H9 (cell line): ENCODE results near the gene FBXO41. TPM values are rescaled to one million over a fixed set of nuclear protein-coding genes. Genes with fewer than 3 reads are reported as not detected.

Experiments
- DNase-seq: peaks from one replicate; pipeline ENCODE4 v3.0.0-alpha.2; 2017
- H2AFZ ChIP-seq: one replicate; pipeline ENCODE4 v1.6.1; 2013; ENCODE audit warnings: mild to moderate bottlenecking, low read length, control low read depth, moderate library complexity
- H2AK5ac ChIP-seq: 2 replicates; pipeline ENCODE4 v1.6.1; 2013; ENCODE audit warnings: low read length, control low read depth, mixed read lengths; ENCODE audit not compliant: insufficient read length
- H2BK120ac ChIP-seq: one replicate; pipeline ENCODE4 v1.6.1; 2013; ENCODE audit warnings: low read depth, mild to moderate bottlenecking, low read length, control low read depth, inconsistent platforms; ENCODE audit not compliant: poor library complexity, severe bottlenecking
- H2BK12ac ChIP-seq: 2 replicates; pipeline ENCODE4 v1.6.1; 2013; ENCODE audit warnings: low read length, control low read depth, mixed read lengths, low read depth; ENCODE audit not compliant: insufficient read length
- H2BK15ac ChIP-seq: 2 replicates; pipeline ENCODE4 v1.6.1; 2013; ENCODE audit warnings: low read depth, low read length, control low read depth
- H2BK20ac ChIP-seq: one replicate; pipeline ENCODE4 v1.6.1; 2013; ENCODE audit warnings: low read depth, mild to moderate bottlenecking, low read length, control low read depth, inconsistent platforms; ENCODE audit not compliant: poor library complexity, severe bottlenecking
- H2BK5ac ChIP-seq: 2 replicates; pipeline ENCODE4 v1.6.1; 2013; ENCODE audit warnings: low read length, control low read depth, mixed read lengths; ENCODE audit not compliant: insufficient read length
- H3K14ac ChIP-seq: 2 replicates; pipeline ENCODE4 v1.6.1; 2013; ENCODE audit warnings: low read length, control low read depth; ENCODE audit not compliant: insufficient read depth
- H3K18ac ChIP-seq: 2 replicates; pipeline ENCODE4 v1.6.1; 2013; ENCODE audit warnings: low read depth, mild to moderate bottlenecking, mixed read lengths, low read length, control low read depth; ENCODE audit not compliant: insufficient read length
- H3K23ac ChIP-seq: 2 replicates; pipeline ENCODE4 v1.6.1; 2013; ENCODE audit warnings: low read length, control low read depth, mixed read lengths, low read depth; ENCODE audit not compliant: insufficient read length
- H3K23me2 ChIP-seq: 2 replicates; pipeline ENCODE4 v1.6.1; 2013; ENCODE audit warnings: low read depth, mild to moderate bottlenecking, mixed read lengths, low read length, control low read depth; ENCODE audit not compliant: insufficient read length, poor library complexity, severe bottlenecking
- H3K27ac ChIP-seq: 2 replicates; pipeline ENCODE4 v1.5.1; 2013; ENCODE audit warnings: low read length, control low read depth, mixed read lengths, low read depth; ENCODE audit not compliant: insufficient read length
- H3K27me3 ChIP-seq: 2 replicates; pipeline ENCODE4 v1.6.1; 2013; ENCODE audit warnings: low read length, control low read depth, inconsistent platforms; ENCODE audit not compliant: insufficient read depth
- H3K4ac ChIP-seq: 2 replicates; pipeline ENCODE4 v1.6.1; 2013; ENCODE audit warnings: low read depth, mild to moderate bottlenecking, control low read depth, inconsistent platforms, low read length, moderate library complexity
- H3K4me1 ChIP-seq: 2 replicates; pipeline ENCODE4 v1.6.1; 2013; ENCODE audit warnings: low read length, control low read depth, inconsistent platforms; ENCODE audit not compliant: insufficient read depth
- H3K4me2 ChIP-seq: 2 replicates; pipeline ENCODE4 v1.6.1; 2013; ENCODE audit warnings: low read length, control low read depth, mixed read lengths; ENCODE audit not compliant: insufficient read length, insufficient read depth
- H3K56ac ChIP-seq: 2 replicates; pipeline ENCODE4 v1.6.1; 2013; ENCODE audit warnings: low read depth, mild to moderate bottlenecking, mixed read lengths, low read length, control low read depth; ENCODE audit not compliant: insufficient read length
- H3K79me1 ChIP-seq: 2 replicates; pipeline ENCODE4 v1.6.1; 2013; ENCODE audit warnings: low read depth, mild to moderate bottlenecking, moderate library complexity, low read length, control low read depth, inconsistent platforms; ENCODE audit not compliant: insufficient read depth, poor library complexity, severe bottlenecking
- H3K79me2 ChIP-seq: 2 replicates; pipeline ENCODE4 v1.6.1; 2013; ENCODE audit warnings: low read length, control low read depth, inconsistent platforms; ENCODE audit not compliant: insufficient read depth
- H3K9ac ChIP-seq: 2 replicates; pipeline ENCODE4 v1.6.1; 2013; ENCODE audit warnings: low read length, control low read depth, mixed read lengths; ENCODE audit not compliant: insufficient read length; ENCODE audit errors: extremely low read depth
- H3K9me3 ChIP-seq: one replicate; pipeline ENCODE4 v1.6.1; 2013; ENCODE audit warnings: low read depth, low read length, inconsistent platforms; ENCODE audit not compliant: control insufficient read depth
- H3T11ph ChIP-seq: one replicate; pipeline ENCODE4 v1.6.1; 2013; ENCODE audit warnings: mild to moderate bottlenecking, low read length, control low read depth, inconsistent platforms
- H4K20me1 ChIP-seq: one replicate; pipeline ENCODE4 v1.6.1; 2013; ENCODE audit not compliant: control insufficient read depth, insufficient read length, insufficient read depth
- H4K5ac ChIP-seq: 2 replicates; pipeline ENCODE4 v1.6.1; 2013; ENCODE audit warnings: low read depth, mild to moderate bottlenecking, mixed read lengths, low read length, control low read depth; ENCODE audit not compliant: insufficient read length
- H4K8ac ChIP-seq: replicated peaks from 2 replicates; pipeline ENCODE4 v1.6.1; 2013; ENCODE audit warnings: low read length, control low read depth, mixed read lengths, low read depth; ENCODE audit not compliant: insufficient read length
- H4K91ac ChIP-seq: 2 replicates; pipeline ENCODE4 v1.6.1; 2013; ENCODE audit warnings: low read depth, mild to moderate bottlenecking, moderate library complexity, mixed read lengths, low read length, control low read depth; ENCODE audit not compliant: insufficient read length
- H3K27ac Mint-ChIP-seq, 3 experiments: 2 replicates in 2 of 3; 3 replicates in 1 of 3; pipeline ENCODE4 v1.8.0; 2020 to 2021; ENCODE audit warnings: mixed read lengths in 3 of 3, mild to moderate bottlenecking in 1 of 3, moderate library complexity in 1 of 3
- H3K27me3 Mint-ChIP-seq: 2 replicates; pipeline ENCODE4 v1.8.0; 2021; ENCODE audit warnings: low read depth, mild to moderate bottlenecking, moderate library complexity, mixed read lengths
- H3K36me3 Mint-ChIP-seq, 3 experiments: 2 replicates in 2 of 3; 3 replicates in 1 of 3; pipeline ENCODE4 v1.8.0; 2020 to 2021; ENCODE audit warnings: low read depth in 3 of 3, mixed read lengths in 3 of 3; ENCODE audit not compliant: insufficient read depth in 1 of 3
- H3K4me1 Mint-ChIP-seq, 2 experiments: 2 replicates each; pipeline ENCODE4 v1.8.0; 2020; ENCODE audit warnings: mixed read lengths in 2 of 2
- H3K4me3 Mint-ChIP-seq, 2 experiments: 2 replicates in 1 of 2; 3 replicates in 1 of 2; pipeline ENCODE4 v1.8.0; 2020 to 2021; ENCODE audit warnings: mild to moderate bottlenecking in 2 of 2, mixed read lengths in 2 of 2, moderate library complexity in 1 of 2
- H3K9me3 Mint-ChIP-seq, 2 experiments: 2 replicates in 1 of 2; 3 replicates in 1 of 2; pipeline ENCODE4 v1.8.0; 2020; ENCODE audit warnings: mild to moderate bottlenecking in 2 of 2, mixed read lengths in 2 of 2, moderate library complexity in 1 of 2
- WGBS: extraction: QIAGEN DNeasy Blood & Tissue Kit; methylation state at CpG from one replicate; pipeline ENCODE4 v1.1.7; 2013; ENCODE audit warnings: missing lambda C conversion rate, low lambda C conversion rate, mixed read lengths; ENCODE audit not compliant: insufficient read length; ENCODE audit errors: extremely low coverage; 5-methylcytosine and 5-hydroxymethylcytosine counted together
- total RNA-seq: library from RNA; stranded (reverse); gene quantifications from 2 replicates; pipeline ENCODE4 v1.2.1, GENCODE V29; 2021
- TF ChIP-seq, protein P1 (sequence below): fragments of 200-600 bp; sonication (generic); conservative IDR thresholded peaks from 3 replicates; pipeline ENCODE4 v1.8.0; 2021; ENCODE audit warnings: antibody characterized with exemption, mild to moderate bottlenecking

The FBXO41 gene
- total RNA-seq, 1 experiment from 2014 or later: 16.2 TPM

DNA sequence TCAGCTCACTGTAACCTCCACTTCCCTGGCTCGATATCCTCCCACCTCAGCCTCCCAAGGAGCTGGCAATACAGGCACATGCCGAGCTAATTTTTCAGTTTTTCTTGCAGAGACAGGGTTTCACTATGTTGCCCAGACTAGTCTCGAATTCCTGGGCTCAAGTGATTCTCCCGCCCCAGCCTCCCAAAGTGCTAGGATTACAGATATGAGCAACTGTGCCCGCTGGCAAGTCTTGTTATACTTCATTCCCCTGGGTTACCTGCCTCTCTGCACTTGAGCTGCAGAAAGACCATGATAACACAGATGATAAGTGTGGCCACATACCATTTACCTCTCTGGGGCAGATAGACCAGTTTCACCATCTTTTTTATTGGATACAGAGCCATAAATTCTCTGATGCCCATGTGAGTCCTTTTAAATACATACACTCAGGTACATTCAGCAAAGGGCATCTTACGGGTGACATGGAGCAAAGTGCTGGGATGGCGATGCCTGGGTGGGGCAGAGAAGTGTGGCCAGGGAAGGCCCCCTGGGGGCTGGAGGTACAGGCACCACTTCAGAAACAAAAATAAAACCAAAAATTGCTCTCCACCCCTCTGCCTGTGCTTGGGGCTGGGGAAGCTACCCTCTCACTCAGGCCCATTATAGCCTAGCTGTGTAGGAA is 29.8 kb downstream of the FBXO41 start:
- Histone ChIP-seq H4K8ac (no peak overlapping the region), H3K4me2 (no peak overlapping the region), H3K4me1 (no peaks in the 10 kb centered on the region), H3K23ac (no peak overlapping the region), H2BK5ac (no peak overlapping the region), H3K4ac (no peak overlapping the region), H2BK12ac (no peak overlapping the region), H3K14ac (no peak overlapping the region), H2BK20ac (no peak overlapping the region), H3T11ph (no peak overlapping the region), H3K27me3 (no peaks in the 10 kb centered on the region), H2AFZ (no peak overlapping the region), H3K27ac (no peak overlapping the region), H3K18ac (no peak overlapping the region), H2AK5ac (no peak overlapping the region), H3K56ac (no peak overlapping the region), H3K9me3 (no peaks in the 10 kb centered on the region), H3K23me2 (no peaks in the 10 kb centered on the region), H4K5ac (no peak overlapping the region), H4K91ac (no peak overlapping the region), H2BK120ac (no peak overlapping the region), H4K20me1 (no peaks in the 10 kb centered on the region), H3K79me1 (no peaks in the 10 kb centered on the region), H3K79me2 (no peaks in the 10 kb centered on the region), H3K9ac (no peak overlapping the region), H2BK15ac (no peak overlapping the region)
- Mint-ChIP-seq H3K27me3 (no peaks in the 10 kb centered on the region), H3K4me3 (no peak overlapping the region), H3K27ac (no peak overlapping the region), H3K36me3 (peaks cover 37 to 61% (median 45%) of the 10 kb centered on the region in 3 experiments), H3K4me1 (peaks cover 10 to 16% of the 10 kb centered on the region in 2 experiments), H3K9me3 (no peaks in the 10 kb centered on the region; a peak in 1 of 5 replicates)
- no peak for DNase-seq
- no CpG with 5 or more reads among the region's 7 CpGs for WGBS
- TF ChIP-seq, protein P1, sequence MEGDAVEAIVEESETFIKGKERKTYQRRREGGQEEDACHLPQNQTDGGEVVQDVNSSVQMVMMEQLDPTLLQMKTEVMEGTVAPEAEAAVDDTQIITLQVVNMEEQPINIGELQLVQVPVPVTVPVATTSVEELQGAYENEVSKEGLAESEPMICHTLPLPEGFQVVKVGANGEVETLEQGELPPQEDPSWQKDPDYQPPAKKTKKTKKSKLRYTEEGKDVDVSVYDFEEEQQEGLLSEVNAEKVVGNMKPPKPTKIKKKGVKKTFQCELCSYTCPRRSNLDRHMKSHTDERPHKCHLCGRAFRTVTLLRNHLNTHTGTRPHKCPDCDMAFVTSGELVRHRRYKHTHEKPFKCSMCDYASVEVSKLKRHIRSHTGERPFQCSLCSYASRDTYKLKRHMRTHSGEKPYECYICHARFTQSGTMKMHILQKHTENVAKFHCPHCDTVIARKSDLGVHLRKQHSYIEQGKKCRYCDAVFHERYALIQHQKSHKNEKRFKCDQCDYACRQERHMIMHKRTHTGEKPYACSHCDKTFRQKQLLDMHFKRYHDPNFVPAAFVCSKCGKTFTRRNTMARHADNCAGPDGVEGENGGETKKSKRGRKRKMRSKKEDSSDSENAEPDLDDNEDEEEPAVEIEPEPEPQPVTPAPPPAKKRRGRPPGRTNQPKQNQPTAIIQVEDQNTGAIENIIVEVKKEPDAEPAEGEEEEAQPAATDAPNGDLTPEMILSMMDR: no peak
